DMS53 treated with DMSO at 0.1 percent for 48 hours (cell line): ENCODE measurements around the gene WDR1.
A peak's percentile ranks its signal among the peaks of the same experiment; 100 is the strongest.

Source experiments
- DNase-seq: peaks from one replicate; lab custom pipeline; 2025; ENCODE audit not compliant: unreplicated experiment; lab: John Stamatoyannopoulos, UW

The WDR1 gene

DNA sequence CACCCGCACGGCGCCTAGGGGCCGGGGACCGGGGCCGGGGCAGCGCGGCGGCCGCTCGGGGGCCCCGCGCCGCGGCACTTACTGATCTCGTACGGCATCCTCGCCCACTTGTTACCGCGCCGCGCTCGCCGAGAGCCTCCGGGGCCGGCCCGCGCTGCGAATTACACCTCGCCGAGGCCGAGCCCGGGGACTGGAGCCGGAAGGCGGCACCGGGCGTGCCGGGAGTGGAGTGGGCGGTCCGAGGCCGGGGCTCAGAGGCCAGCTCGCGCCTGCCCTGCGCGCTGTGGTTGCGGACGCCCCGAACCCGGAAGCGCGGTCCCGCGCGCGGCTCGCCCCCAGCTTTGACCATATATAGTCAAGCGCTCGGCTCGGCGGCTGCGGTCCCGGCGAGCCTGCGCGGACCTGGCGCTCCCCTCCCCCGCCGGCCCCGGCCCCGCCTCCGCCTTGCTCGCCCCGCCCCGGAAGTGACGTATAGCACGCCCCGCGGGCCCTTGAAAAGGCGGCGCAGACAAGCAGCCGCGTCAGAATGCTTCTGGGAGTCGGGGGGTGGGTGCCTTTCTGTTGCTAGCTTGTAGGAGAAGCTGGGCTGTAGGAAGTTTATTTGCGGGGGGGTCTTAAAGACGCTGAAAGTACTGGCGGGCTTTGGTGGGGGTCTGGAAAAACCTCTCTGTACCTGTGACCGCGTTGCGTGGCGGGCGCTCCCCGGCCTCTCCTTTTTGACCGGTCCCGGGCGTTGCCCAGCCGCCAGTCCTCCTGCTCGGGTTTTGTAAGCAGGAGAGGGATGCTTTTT, at the start of gene WDR1:
Gene WDR1 (minus strand): TSS at position 231 of the 790 bp plus-strand sequence. CDS start 133 bp downstream, at position 98.
- peak; percentile 94 for DNase-seq

DNA sequence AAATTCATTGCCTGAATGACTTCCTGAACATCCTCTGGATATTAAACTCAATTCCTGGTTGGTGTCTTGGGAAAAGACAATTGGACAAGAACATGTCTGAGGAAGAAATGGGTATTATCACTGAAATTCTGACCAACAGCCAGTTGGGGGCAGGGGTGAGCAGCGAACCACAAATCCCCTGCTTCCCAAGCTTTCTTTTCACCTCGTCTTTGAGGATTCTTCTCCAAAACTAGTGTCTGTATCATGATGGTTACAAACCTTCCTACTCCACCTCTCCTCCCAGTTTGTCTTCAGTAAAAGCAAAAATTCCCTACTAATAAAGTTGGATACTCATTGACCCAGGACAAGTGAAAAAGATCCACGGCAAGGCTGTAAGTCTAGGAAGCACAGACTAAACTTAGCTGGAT, 48.3 kb upstream of the WDR1 start:
- peak; percentile 40 for DNase-seq

DNA sequence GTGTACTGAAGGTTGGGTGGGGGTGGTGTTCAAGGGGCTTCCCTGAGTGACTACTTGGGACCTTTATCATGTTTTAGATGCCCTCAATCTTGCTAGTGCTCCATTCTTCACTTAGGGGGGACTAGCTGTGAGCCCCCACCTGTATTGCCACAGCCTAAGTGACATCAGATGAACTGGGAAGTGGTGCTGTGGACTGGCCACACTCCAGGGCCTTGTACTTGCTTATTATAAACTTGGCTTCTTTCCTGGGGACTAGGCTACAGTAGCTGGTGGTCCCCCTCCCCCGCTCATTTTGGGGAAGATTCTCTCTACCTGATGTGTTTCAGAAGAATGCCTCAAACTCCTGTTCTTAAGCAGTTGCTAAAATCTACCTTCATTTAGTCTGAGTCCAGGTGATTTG, 46.7 kb upstream of the WDR1 start:
- DNase-seq: no peak

DNA sequence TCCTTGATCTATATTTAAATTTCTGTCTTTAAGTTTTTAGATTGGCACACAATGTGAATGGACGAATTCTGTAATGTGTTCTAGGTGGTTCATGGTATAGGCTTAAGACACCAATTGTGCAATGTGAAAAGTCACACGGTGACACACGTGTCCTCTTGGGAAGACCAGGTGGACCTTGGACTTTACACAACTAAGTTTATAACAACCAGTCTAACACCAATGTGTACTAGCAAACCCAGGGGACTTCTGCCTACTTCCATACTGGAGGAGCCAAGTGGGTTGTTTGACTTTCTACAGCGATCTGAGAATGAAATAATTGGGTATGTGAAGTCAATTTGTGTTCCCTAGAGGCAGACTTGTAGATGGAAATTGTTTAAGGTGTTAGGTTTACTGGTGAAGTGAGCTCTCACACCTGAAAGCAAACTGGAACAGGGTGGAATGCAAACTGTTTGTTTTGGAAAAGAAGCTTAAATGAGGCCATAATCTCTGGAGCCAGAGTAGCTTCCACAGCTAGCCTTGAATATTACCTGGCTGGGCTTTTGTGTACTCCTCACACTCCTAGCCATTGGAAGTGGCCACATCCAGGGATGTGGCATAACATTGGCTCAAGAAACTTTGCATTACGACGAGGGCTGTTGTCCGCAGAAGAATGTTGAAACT, 45.9 kb upstream of the WDR1 start:
- DNase-seq: no peak

- no peak for DNase-seq
These were observed 45.2 kb upstream of the WDR1 start for GRCh38 chr4:10161840-10162239.

DNA sequence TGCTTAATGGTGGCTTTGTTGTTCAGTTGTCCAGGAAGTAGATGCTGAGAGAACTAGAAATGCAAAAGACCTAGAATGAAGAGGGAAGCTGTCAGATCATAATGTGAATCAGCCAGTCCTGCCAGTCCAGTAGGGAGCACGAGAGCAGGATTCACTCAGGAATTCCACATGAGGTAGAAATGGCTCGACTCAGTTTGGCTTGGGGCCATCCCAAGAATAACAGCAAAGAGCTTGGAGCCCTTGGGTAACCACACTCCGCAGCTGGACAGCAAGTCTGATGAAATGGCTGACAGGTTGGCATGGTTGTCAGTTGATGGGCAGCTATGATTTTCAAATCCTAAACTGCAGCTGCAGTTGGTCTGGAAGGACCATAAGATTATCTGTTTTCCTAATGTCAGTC, 44.5 kb upstream of the WDR1 start:
- no peak for DNase-seq

DNA sequence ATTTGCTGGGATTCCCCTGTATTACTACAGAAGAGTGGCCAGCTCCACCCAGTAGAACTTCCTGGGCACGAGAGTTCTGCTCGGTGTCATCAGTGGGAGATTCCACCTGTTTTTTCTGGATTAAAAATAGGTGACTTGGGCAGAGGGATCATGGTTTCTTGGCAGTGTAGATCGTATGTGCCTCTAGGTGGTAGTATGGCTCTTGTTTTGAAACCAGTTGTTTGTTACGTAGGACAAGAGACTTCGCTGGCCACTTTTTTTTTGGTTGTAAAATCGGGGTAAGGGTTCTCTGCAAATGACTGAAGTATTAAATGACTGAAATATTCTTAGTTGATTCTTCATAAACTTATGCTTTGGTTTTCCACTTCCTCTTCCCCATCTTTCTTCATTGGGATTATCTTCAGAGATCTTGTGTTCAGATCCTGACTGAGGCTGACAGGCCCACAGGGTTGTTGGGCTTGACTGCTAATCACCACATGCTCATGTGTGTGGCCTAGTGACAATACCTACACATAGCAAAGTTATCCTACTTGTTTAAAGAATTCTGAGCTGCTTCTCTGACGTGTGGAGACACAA, 43.8 kb upstream of the WDR1 start:
- no peak for DNase-seq

- DNase-seq: no peak
These were observed 43.1 kb upstream of the WDR1 start for GRCh38 chr4:10159671-10160070.

DNA sequence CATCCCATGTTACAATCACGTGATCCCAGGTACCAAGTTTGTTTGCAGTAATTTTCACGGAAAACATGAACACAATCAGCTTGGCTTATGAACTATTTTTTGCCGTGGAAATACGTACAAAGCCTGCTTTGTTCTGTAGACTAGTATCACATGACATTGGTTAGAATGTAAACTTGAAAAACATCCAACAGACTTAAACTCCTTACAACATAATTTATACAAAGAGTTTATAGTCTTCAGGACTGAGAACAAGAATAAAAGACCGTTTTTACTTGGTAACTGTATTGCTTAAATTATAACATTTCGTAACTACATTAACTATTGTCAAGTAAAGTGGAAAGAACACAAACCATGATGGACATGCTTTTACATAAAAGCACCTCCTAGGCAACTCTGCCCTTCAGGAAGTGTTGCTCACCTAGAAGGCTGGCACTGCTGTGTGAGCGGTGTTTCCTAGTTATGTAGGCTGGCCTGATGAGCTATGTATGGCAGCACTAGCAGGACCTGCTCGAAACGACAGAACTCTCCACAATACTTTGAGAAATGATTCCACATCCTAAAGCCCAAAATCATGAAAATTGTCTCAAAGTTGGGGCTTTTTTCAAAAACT, 41.8 kb upstream of the WDR1 start:
- no peak for DNase-seq

- peak; percentile 60 for DNase-seq
These were observed 41.1 kb upstream of the WDR1 start for GRCh38 chr4:10157478-10158332.

GRCh38 chr4:10154241-10154640, 37.6 kb upstream of the WDR1 start:
- DNase-seq: no peak

GRCh38 chr4:10153161-10153560, 36.6 kb upstream of the WDR1 start:
- DNase-seq: no peak

GRCh38 chr4:10151182-10151581, 34.6 kb upstream of the WDR1 start:
- no peak for DNase-seq

GRCh38 chr4:10144966-10145365, 28.4 kb upstream of the WDR1 start:
- DNase-seq: no peak

- DNase-seq: no peak
These were observed 27.9 kb upstream of the WDR1 start for GRCh38 chr4:10144479-10144878.

DNA sequence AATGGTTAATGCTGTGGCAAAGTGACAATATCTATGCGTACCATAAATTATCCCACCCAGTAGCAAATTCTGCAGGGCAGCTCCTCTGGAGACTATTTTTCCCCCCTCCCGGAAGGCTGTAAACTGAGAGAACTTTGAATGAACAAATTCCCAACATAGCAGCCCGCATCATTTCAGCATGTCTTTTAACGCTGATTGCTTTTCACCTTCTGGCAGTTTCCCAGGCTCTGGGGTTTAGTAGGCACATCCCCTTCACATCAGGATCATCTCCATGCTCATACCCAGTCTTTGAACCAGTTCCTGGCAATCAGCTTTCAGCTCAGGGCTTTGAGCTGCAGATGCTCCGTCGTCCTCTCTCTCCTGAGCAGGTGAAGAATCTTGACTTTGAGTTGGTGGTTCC, 26.6 kb upstream of the WDR1 start:
- DNase-seq: no peak

DNA sequence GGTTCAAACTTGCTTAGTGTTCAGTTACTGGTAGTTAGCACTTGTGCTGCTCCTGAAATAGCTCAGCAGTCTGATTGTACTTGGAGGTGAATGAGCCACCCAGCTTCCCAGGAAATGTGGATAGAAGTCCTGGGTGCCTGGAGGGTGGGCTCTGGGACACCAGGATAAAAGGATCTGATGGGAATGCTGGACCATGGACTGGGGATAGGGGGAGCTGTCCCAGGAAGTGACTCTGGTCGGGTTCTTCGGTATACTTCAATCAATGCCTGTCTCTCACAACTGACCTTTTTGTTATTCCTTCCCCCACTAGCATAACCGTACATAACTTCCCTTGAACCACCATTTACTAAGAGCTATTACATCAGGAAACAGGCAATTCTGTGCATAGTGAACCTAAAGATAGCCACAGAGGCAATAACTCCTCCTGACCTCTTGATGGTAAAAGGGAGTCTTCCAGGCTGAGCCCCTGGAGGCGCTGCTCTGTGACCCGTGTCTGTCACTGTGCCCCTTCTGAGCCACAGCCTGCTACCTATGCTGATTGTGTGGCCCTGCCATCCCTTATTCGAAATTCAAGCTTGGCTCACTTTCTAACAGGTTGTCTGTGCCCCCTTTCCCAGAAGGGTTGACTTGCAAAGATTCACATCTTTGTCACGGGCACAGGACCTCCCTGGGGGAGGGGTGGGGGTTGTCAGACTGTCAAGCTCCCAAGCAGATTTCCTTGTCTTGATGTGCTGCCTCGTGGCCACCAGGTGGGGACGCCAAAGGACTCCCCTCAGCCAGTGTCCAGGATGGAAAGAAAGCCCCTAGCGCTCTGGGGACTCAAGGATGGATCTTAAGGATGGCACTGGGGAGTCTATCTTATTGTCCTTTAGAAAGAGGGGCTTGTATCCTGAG, 24.5 kb upstream of the WDR1 start:
- DNase-seq: no peak

GRCh38 chr4:10139518-10139917, 22.9 kb upstream of the WDR1 start:
- no peak for DNase-seq

GRCh38 chr4:10135260-10135659, 18.7 kb upstream of the WDR1 start:
- no peak for DNase-seq

GRCh38 chr4:10134141-10134540, 17.5 kb upstream of the WDR1 start:
- no peak for DNase-seq
